HepG2 (cell line): ENCODE data around the gene ATOH8. TPM values are rescaled to one million over a fixed set of nuclear protein-coding genes. Genes with fewer than 3 reads are reported as not detected.

ENCODE experiments used
- ATF4 ChIP-seq, 2 experiments: fragments of 450-650 bp in 1 of 2; sonication (generic) in 1 of 2; formaldehyde crosslinking; IDR thresholded peaks; 2 replicates each; pipeline versions ENCODE4 v1.5.0 to v1.8.0; 2020 to 2022; ENCODE audit warnings: mild to moderate bottlenecking in 1 of 2, missing genetic modification reagents in 1 of 2
- ATM ChIP-seq: fragments of 450-650 bp; IDR thresholded peaks from 2 replicates; pipeline ENCODE4 v1.7.1; 2017; ENCODE audit warnings: mild to moderate bottlenecking, borderline replicate concordance
- GATAD2A ChIP-seq: IDR thresholded peaks from 2 replicates; pipeline ENCODE4 v1.6.1; 2016
- GLI4 ChIP-seq: sonication (generic); formaldehyde crosslinking; IDR thresholded peaks from 2 replicates; pipeline ENCODE4 v1.5.1; 2020; ENCODE audit warnings: missing genetic modification reagents, mild to moderate bottlenecking, moderate library complexity, borderline replicate concordance
- KAT2B ChIP-seq: fragments of 150-350 bp; IDR thresholded peaks from 2 replicates; pipeline ENCODE4 v1.6.1; 2014; ENCODE audit warnings: low read depth, low read length, borderline replicate concordance
- KLF11 ChIP-seq: IDR thresholded peaks from 2 replicates; pipeline ENCODE4 v1.6.1; 2016; ENCODE audit warnings: missing compliant biosample characterization
- NBN ChIP-seq: fragments of 450-650 bp; conservative IDR thresholded peaks from 2 replicates; pipeline ENCODE4 v1.6.1; 2017
- PITX1 ChIP-seq: sonication (generic); formaldehyde crosslinking; IDR thresholded peaks from 2 replicates; pipeline ENCODE4 v1.5.1; 2020; ENCODE audit warnings: mild to moderate bottlenecking, missing genetic modification reagents
- POLR2AphosphoS2 ChIP-seq: IDR thresholded peaks from 2 replicates; pipeline ENCODE4 v1.6.1; 2011; ENCODE audit warnings: low read depth, low read length, improper control_type of control experiment
- RCOR2 ChIP-seq: IDR thresholded peaks from 2 replicates; pipeline ENCODE4 v1.6.1; 2016; ENCODE audit warnings: missing biosample characterization, missing genetic modification reagents
- RFXAP ChIP-seq: sonication (generic); formaldehyde crosslinking; IDR thresholded peaks from 2 replicates; pipeline ENCODE4 v1.4.0; 2020; ENCODE audit warnings: missing genetic modification reagents, borderline replicate concordance
- SMARCE1 ChIP-seq: fragments of 450-650 bp; IDR thresholded peaks from 2 replicates; pipeline ENCODE4 v1.6.1; 2017; ENCODE audit warnings: borderline replicate concordance
- SNAI1 ChIP-seq: sonication (generic); formaldehyde crosslinking; IDR thresholded peaks from 2 replicates; pipeline ENCODE4 v1.5.0; 2020; ENCODE audit warnings: mild to moderate bottlenecking, missing genetic modification reagents, borderline replicate concordance
- SP140L ChIP-seq: sonication (generic); formaldehyde crosslinking; IDR thresholded peaks from 2 replicates; pipeline ENCODE4 v1.4.0; 2020; ENCODE audit warnings: missing genetic modification reagents, borderline replicate concordance
- SRY ChIP-seq: sonication (generic); formaldehyde crosslinking; IDR thresholded peaks from 2 replicates; pipeline ENCODE4 v1.8.0; 2022; ENCODE audit warnings: mild to moderate bottlenecking, missing genetic modification reagents
- TAF15 ChIP-seq: fragments of 200-400 bp; formaldehyde crosslinking; IDR thresholded peaks from one replicate; pipeline ENCODE4 v1.6.1; 2018; ENCODE audit warnings: mild to moderate bottlenecking, low read depth, low read length; ENCODE audit not compliant: poor library complexity, severe bottlenecking
- TBL1XR1 ChIP-seq: fragments of 150-350 bp; IDR thresholded peaks from 2 replicates; pipeline ENCODE4 v1.6.1; 2014; ENCODE audit warnings: borderline replicate concordance, low read length; ENCODE audit not compliant: partially characterized antibody
- UBTF ChIP-seq: sonication (generic); formaldehyde crosslinking; IDR thresholded peaks from 2 replicates; pipeline ENCODE4 v1.4.0; 2020; ENCODE audit warnings: mild to moderate bottlenecking, missing genetic modification reagents
- ZBTB7B ChIP-seq: sonication (generic); formaldehyde crosslinking; IDR thresholded peaks from 2 replicates; pipeline ENCODE4 v1.4.0; 2020; ENCODE audit warnings: missing genetic modification reagents
- ZFY ChIP-seq: sonication (generic); formaldehyde crosslinking; IDR thresholded peaks from 2 replicates; pipeline ENCODE4 v1.4.0; 2020; ENCODE audit warnings: missing genetic modification reagents
- ZMYM4 ChIP-seq: sonication (generic); formaldehyde crosslinking; IDR thresholded peaks from 2 replicates; pipeline ENCODE4 v1.8.1; 2023; ENCODE audit warnings: mild to moderate bottlenecking, missing genetic modification reagents
- ZNF101 ChIP-seq: sonication (generic); formaldehyde crosslinking; IDR thresholded peaks from 2 replicates; pipeline ENCODE4 v1.4.0; 2020; ENCODE audit warnings: mild to moderate bottlenecking, low read depth, missing genetic modification reagents, borderline replicate concordance
- ZNF143 ChIP-seq: sonication (generic); formaldehyde crosslinking; IDR thresholded peaks from 2 replicates; pipeline ENCODE4 v1.4.0; 2020; ENCODE audit warnings: missing genetic modification reagents
- ZNF180 ChIP-seq: sonication (generic); formaldehyde crosslinking; IDR thresholded peaks from 2 replicates; pipeline ENCODE4 v1.4.0; 2020; ENCODE audit warnings: low read depth, missing genetic modification reagents, borderline replicate concordance
- ZNF264 ChIP-seq: sonication (generic); formaldehyde crosslinking; IDR thresholded peaks from 2 replicates; pipeline ENCODE4 v1.4.0; 2020; ENCODE audit warnings: missing genetic modification reagents
- ZNF33A ChIP-seq: sonication (generic); formaldehyde crosslinking; IDR thresholded peaks from 2 replicates; pipeline ENCODE4 v1.5.1; 2020; ENCODE audit warnings: missing genetic modification reagents, mild to moderate bottlenecking, moderate library complexity, borderline replicate concordance
- ZNF644 ChIP-seq: IDR thresholded peaks from 2 replicates; pipeline ENCODE4 v1.6.1; 2016; ENCODE audit warnings: low read depth
- ZNF792 ChIP-seq: IDR thresholded peaks from 2 replicates; pipeline ENCODE4 v1.6.1; 2016
- polyA plus RNA-seq, 8 experiments: library from polyadenylated mRNA; depleted of rRNA in 3 of 8; stranded (reverse) in 7 of 8; unstranded in 1 of 8; fragments of >200 nt; fragmentation: Illumina TruSeq in 4 of 8; extraction: Trizol in 4 of 8; gene quantifications; 2 replicates each; pipeline versions ENCODE4 v1.2.1 to v1.2.3, GENCODE V29; 2011 to 2016; ENCODE audit warnings: low read depth in 4 of 8, missing spikeins in 1 of 8, mixed read lengths in 1 of 8; ENCODE audit not compliant: insufficient read depth in 1 of 8
- total RNA-seq, 5 experiments: library from RNA; depleted of rRNA; stranded (reverse); fragments of >200 nt; fragmentation: Illumina TruSeq; extraction: Trizol; gene quantifications; 2 replicates each; pipeline ENCODE4 v1.2.3, GENCODE V29; 2016; ENCODE audit warnings: low read depth in 1 of 5
- TF ChIP-seq, protein P1 (sequence below): sonication (generic); formaldehyde crosslinking; IDR thresholded peaks from 2 replicates; pipeline ENCODE4 v1.4.0; 2020; ENCODE audit warnings: mild to moderate bottlenecking, missing genetic modification reagents

ATOH8 gene
- total and polyA plus RNA-seq, 2 of the 13 experiments (the other 11 are each of a cell fraction or from before 2014, with no cell fraction given), result 0.13 to 0.61 TPM

GRCh38 chr2:85772019-85772745 is 18.4 kb downstream of the ATOH8 start (continued):
- TF ChIP-seq, protein P1, sequence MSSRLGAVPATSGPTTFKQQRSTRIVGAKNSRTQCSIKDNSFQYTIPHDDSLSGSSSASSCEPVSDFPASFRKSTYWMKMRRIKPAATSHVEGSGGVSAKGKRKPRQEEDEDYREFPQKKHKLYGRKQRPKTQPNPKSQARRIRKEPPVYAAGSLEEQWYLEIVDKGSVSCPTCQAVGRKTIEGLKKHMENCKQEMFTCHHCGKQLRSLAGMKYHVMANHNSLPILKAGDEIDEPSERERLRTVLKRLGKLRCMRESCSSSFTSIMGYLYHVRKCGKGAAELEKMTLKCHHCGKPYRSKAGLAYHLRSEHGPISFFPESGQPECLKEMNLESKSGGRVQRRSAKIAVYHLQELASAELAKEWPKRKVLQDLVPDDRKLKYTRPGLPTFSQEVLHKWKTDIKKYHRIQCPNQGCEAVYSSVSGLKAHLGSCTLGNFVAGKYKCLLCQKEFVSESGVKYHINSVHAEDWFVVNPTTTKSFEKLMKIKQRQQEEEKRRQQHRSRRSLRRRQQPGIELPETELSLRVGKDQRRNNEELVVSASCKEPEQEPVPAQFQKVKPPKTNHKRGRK (CRISPR knock-in tag), result no peak
- TF ChIP-seq GATAD2A (CRISPR knock-in tag) (peak; percentile 71), ATM (no peak), SRY (CRISPR knock-in tag) (no peak), NBN (no peak), SNAI1 (CRISPR knock-in tag) (no peak), ATF4 (CRISPR knock-in tag; IDR thresholded peaks at IDR 0.05) (0 out of 4 replicates have a peak, but pooled peaks of 1 of the 2 experiments have one; percentile 9), TBL1XR1 (no peak), UBTF (CRISPR knock-in tag) (peak; percentile 78), ZNF644 (CRISPR knock-in tag) (0 out of 2 replicates have a peak, but pooled peaks have one; percentile 34), ZNF792 (CRISPR knock-in tag) (peak; percentile 85; the same call in 1 of the 2 replicates), SMARCE1 (no peak), RFXAP (no peak), RCOR2 (CRISPR knock-in tag) (no peak), ZNF264 (CRISPR knock-in tag) (no peak), ZFY (CRISPR knock-in tag) (no peak; the same call in 1 of the 2 replicates), ZMYM4 (CRISPR knock-in tag) (no peak), GLI4 (CRISPR knock-in tag) (no peak), KLF11 (CRISPR knock-in tag) (no peak), ZBTB7B (CRISPR knock-in tag) (peak; percentile 85), ZNF101 (CRISPR knock-in tag) (no peak), POLR2AphosphoS2 (no peak), ZNF143 (no peak; the same call in 1 of the 2 replicates), KAT2B (no peak), ZNF33A (CRISPR knock-in tag) (no peak), ZNF180 (CRISPR knock-in tag) (no peak), TAF15 (peak; percentile 51), PITX1 (CRISPR knock-in tag) (0 out of 2 replicates have a peak, but pooled peaks have one; percentile 19), SP140L (CRISPR knock-in tag) (no peak)
